Parathyroid adenoma (tissue), 2 donors: ENCODE measurements around the gene ZNF384.

Source experiments
- H2AFZ ChIP-seq: fragments of 300-600 bp; sonication (generic); one replicate; pipeline ENCODE4 v1.7.0; 2017; ENCODE audit warnings: antibody characterized with exemption, mild to moderate bottlenecking
- H3K27ac ChIP-seq: fragments of 300-600 bp; sonication (generic); one replicate; pipeline ENCODE4 v1.7.0; 2017
- H3K27me3 ChIP-seq: fragments of 300-600 bp; sonication (generic); one replicate; pipeline ENCODE4 v1.7.0; 2017; ENCODE audit warnings: low read length; ENCODE audit not compliant: control insufficient read depth, insufficient read depth
- H3K36me3 ChIP-seq: fragments of 300-600 bp; sonication (generic); one replicate; pipeline ENCODE4 v1.7.0; 2017; ENCODE audit warnings: low read length; ENCODE audit not compliant: control insufficient read depth, insufficient read depth
- H3K4me1 ChIP-seq: fragments of 300-600 bp; sonication (generic); one replicate; pipeline ENCODE4 v1.7.0; 2017; ENCODE audit warnings: control low read depth
- H3K4me2 ChIP-seq: fragments of 300-600 bp; sonication (generic); one replicate; pipeline ENCODE4 v1.7.0; 2017; ENCODE audit warnings: low read length
- H3K4me3 ChIP-seq: fragments of 300-600 bp; sonication (generic); one replicate; pipeline ENCODE4 v1.7.0; 2017; ENCODE audit warnings: low read depth, low read length
- H3K79me2 ChIP-seq: fragments of 300-600 bp; sonication (generic); one replicate; pipeline ENCODE4 v1.7.0; 2017; ENCODE audit warnings: control low read depth
- H3K9ac ChIP-seq: fragments of 300-600 bp; sonication (generic); one replicate; pipeline ENCODE4 v1.7.0; 2017; ENCODE audit warnings: mild to moderate bottlenecking
- H3K9me3 ChIP-seq: fragments of 300-600 bp; sonication (generic); one replicate; pipeline ENCODE4 v1.7.0; 2017; ENCODE audit warnings: low read length; ENCODE audit not compliant: control insufficient read depth
- TF ChIP-seq, protein P1 (sequence below): fragments of 300-600 bp; sonication (generic); IDR thresholded peaks from one replicate; pipeline ENCODE4 v1.7.0; 2017; ENCODE audit warnings: antibody characterized with exemption, mild to moderate bottlenecking
- donor health status: primary hyperparathyroidism.

The ZNF384 gene

DNA sequence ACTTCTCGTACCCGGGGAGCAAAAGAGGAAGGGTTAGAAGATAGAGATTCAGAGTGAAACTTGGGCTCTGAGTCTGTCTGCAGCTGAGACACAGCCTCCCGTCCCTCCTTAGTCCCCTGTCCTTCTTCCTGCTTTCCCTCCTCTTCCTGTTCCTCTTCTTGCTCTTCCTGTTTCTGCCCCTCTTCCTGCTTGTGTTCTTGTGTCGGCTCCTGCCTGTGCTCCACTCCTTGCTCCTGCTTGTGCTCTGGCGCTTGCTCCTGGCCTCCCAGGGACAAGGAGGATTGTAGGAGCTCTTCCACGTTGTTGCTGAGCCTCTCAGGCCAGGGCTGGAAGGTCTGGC lies 44.9 kb downstream of the ZNF384 start:
- Histone ChIP-seq H3K4me3 (no peak overlapping the region), H3K27ac (no peak overlapping the region), H3K36me3 (no peaks in the 10 kb centered on the region), H3K27me3 (no peaks in the 10 kb centered on the region), H2AFZ (no peak overlapping the region), H3K79me2 (no peaks in the 10 kb centered on the region), H3K4me1 (peaks cover 11% of the 10 kb centered on the region), H3K9me3 (no peaks in the 10 kb centered on the region), H3K9ac (no peak overlapping the region), H3K4me2 (no peak overlapping the region)
- TF ChIP-seq, protein P1, sequence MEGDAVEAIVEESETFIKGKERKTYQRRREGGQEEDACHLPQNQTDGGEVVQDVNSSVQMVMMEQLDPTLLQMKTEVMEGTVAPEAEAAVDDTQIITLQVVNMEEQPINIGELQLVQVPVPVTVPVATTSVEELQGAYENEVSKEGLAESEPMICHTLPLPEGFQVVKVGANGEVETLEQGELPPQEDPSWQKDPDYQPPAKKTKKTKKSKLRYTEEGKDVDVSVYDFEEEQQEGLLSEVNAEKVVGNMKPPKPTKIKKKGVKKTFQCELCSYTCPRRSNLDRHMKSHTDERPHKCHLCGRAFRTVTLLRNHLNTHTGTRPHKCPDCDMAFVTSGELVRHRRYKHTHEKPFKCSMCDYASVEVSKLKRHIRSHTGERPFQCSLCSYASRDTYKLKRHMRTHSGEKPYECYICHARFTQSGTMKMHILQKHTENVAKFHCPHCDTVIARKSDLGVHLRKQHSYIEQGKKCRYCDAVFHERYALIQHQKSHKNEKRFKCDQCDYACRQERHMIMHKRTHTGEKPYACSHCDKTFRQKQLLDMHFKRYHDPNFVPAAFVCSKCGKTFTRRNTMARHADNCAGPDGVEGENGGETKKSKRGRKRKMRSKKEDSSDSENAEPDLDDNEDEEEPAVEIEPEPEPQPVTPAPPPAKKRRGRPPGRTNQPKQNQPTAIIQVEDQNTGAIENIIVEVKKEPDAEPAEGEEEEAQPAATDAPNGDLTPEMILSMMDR, result no peak

DNA sequence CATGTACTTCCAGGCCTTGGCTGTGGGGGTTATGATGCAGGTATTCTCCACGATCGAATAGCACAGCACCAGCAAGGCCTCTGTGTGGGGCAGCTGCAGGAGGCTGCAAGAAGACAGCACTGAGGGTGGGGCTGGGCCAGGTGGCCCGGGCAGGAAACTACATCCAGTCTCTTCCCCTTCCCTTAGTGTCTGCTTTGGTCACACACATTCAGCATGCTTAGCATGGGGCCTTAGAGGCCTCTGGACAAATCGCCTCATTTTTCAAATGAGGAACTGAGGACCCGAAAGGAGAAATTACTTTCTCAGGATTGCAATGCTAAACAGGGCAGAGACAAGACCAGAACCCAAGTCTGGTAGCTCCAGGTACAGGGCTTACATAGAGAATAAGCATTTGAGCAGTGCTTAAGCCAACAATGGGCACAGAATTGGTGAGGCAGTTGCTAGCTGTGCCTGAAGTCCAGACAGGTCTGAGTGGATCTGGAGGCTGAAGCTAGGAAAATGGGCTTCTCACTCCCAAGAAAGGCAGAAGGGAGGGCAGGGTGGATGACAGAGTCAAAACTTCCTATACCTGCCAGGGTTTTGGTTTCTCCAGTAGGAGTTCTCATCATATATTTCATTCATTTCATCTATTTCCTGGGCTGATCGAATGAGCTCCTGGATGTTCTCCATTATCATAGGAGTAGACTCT lies 45.5 kb downstream of the ZNF384 start:
- no peaks in the 10 kb centered on the region for H3K27me3 ChIP-seq
- no peak overlapping the region for H3K9ac ChIP-seq
- no peak overlapping the region for H3K4me2 ChIP-seq
- TF ChIP-seq, protein P1, result no peak
- H3K4me1 ChIP-seq, result peaks cover 11% of the 10 kb centered on the region
- H3K9me3 ChIP-seq, result no peaks in the 10 kb centered on the region
- no peak overlapping the region for H3K27ac ChIP-seq
- H3K4me3 ChIP-seq, result no peak overlapping the region
- no peaks in the 10 kb centered on the region for H3K79me2 ChIP-seq
- no peaks in the 10 kb centered on the region for H3K36me3 ChIP-seq
- H2AFZ ChIP-seq, result no peak overlapping the region

DNA sequence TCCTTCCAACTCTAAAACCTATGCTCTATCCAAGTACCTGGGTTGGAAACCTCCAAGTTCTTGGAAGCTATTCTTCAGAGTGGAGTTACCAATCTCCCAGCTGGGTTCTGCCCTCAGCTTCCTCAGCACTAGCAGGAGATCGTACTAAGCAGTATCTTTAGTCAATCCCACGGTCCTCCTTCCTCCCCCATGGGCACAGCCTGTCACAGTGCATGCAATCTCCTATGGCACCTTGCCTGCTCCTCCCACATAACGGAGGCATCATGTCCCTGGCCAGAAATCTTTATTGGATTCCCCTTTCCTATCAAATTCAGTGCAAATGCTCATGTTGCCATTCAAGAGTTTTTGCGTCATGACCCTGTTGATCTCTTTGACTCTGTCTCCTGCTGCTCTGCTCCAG lies 48.0 kb downstream of the ZNF384 start:
- Histone ChIP-seq H3K27me3 (no peaks in the 10 kb centered on the region), H3K4me3 (no peak overlapping the region), H3K36me3 (no peaks in the 10 kb centered on the region), H3K27ac (peak overlapping the region; percentile 47), H3K4me2 (no peak overlapping the region), H3K4me1 (peaks cover 14% of the 10 kb centered on the region), H3K9me3 (no peaks in the 10 kb centered on the region), H2AFZ (peak overlapping the region; percentile 50), H3K79me2 (no peaks in the 10 kb centered on the region), H3K9ac (no peak overlapping the region)
- TF ChIP-seq, protein P1, result no peak

DNA sequence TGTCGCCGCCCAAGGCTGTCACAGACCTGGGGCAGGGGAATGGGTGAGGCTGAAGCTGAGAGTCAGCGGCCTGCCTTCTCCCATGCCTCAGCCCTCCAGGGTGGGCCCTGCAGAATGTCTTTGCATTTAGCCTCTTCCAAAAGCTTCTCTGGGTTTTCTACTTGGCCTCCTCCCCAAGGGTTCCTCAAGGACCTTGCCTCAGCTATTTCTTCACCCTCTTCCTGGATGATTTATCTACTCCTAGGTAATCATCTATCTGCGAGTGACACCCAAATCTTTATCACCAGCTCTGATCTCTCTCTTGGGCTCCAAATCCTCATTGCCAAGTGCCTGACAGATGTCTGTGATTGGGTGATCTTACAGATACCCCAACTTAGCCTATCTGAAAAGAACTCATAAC lies 48.7 kb downstream of the ZNF384 start:
- Histone ChIP-seq H3K9me3 (no peaks in the 10 kb centered on the region), H3K27ac (peak overlapping the region; percentile 47), H3K27me3 (no peaks in the 10 kb centered on the region), H3K9ac (no peak overlapping the region), H3K79me2 (no peaks in the 10 kb centered on the region), H2AFZ (no peak overlapping the region), H3K4me3 (no peak overlapping the region), H3K36me3 (no peaks in the 10 kb centered on the region), H3K4me1 (peaks cover 14% of the 10 kb centered on the region), H3K4me2 (no peak overlapping the region)
- TF ChIP-seq, protein P1, result no peak

DNA sequence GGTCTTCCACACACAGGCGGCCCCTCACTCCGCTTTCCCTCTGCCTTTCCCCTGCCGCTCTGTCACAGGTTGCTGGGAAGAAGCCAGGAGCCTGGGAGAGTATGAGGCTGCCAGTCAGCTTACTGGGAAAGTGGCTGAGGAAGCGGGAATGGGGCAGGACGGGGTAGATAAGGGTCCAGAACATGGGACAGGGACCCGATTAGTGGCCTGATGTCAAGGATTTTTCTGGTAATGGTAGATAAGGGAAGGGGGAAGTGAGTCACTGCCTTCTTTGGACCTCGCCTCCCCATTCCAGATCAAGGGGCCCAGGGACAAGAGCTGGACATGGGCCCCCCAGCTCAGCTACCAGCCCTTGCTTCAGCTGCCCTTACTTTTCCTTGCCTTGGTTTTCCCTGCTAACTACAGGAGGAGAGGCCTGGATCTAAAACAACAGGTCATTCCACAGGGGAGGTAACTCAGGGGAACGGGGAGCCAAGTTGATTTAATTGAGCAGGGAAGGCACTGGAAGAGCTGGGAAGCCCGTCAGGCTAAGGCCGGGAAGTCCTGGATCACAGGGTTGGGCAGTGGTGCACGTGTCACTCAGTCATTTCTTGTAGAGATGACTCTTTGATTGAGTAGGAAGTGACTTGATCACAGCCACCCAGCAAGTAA lies 49.9 kb downstream of the ZNF384 start:
- H3K9me3 ChIP-seq, result no peaks in the 10 kb centered on the region
- H3K79me2 ChIP-seq, result no peaks in the 10 kb centered on the region
- no peak overlapping the region for H2AFZ ChIP-seq
- H3K4me1 ChIP-seq, result peaks cover 14% of the 10 kb centered on the region
- H3K27ac ChIP-seq, result peak overlapping the region; percentile 47
- H3K4me2 ChIP-seq, result no peak overlapping the region
- H3K36me3 ChIP-seq, result no peaks in the 10 kb centered on the region
- H3K27me3 ChIP-seq, result no peaks in the 10 kb centered on the region
- H3K9ac ChIP-seq, result no peak overlapping the region
- TF ChIP-seq, protein P1, result no peak
- no peak overlapping the region for H3K4me3 ChIP-seq
